H1 (cell line): ENCODE results near the gene CENPA. TPM values are rescaled to one million over a fixed set of nuclear protein-coding genes. Genes with fewer than 3 reads are reported as not detected.

Experiments
- EGR1 ChIP-seq: IDR thresholded peaks from 2 replicates; pipeline ENCODE4 v1.6.1; 2011; ENCODE audit warnings: low read depth, low read length, borderline replicate concordance
- SP2 ChIP-seq: IDR thresholded peaks from 2 replicates; pipeline ENCODE4 v1.6.1; 2012; ENCODE audit warnings: mild to moderate bottlenecking, low read length, inconsistent platforms
- polyA plus RNA-seq, 7 experiments: library from polyadenylated mRNA; depleted of rRNA in 3 of 7; stranded (reverse) in 5 of 7; unstranded in 2 of 7; fragments of >200 nt in 5 of 7; fragments of 200-250 nt in 2 of 7; gene quantifications; 1 replicate in 5 of 7; 2 replicates in 1 of 7; 4 replicates in 1 of 7; pipeline versions ENCODE4 v1.2.1 to v1.2.3, GENCODE V29; 2011 to 2013; ENCODE audit warnings: missing spikeins in 2 of 7, mixed read lengths in 2 of 7
- total RNA-seq: library from RNA; stranded (reverse); fragmentation: NEBNext Ultra II Directional; extraction: Animal tissue kit (Norgen Biotek cat#: 25700); gene quantifications from 2 replicates; pipeline ENCODE4 v1.2.1, GENCODE V29; 2021
- TF ChIP-seq, protein P1 (sequence below): fragments of 300-600 bp; sonication (generic); IDR thresholded peaks from 2 replicates; pipeline ENCODE4 v1.7.1; 2012; ENCODE audit warnings: low read length, moderate library complexity, mild to moderate bottlenecking, inconsistent platforms; ENCODE audit not compliant: insufficient replicate concordance
- TF ChIP-seq, protein P2 (sequence below): IDR thresholded peaks from 2 replicates; pipeline ENCODE4 v1.6.1; 2012; ENCODE audit warnings: low read length, inconsistent platforms
- TF ChIP-seq, protein P3 (sequence below), 3 experiments: IDR thresholded peaks; 1 replicate in 2 of 3; 2 replicates in 1 of 3; pipeline versions ENCODE4 v1.5.1 to v1.6.1; 2011; ENCODE audit warnings: low read length in 3 of 3, mild to moderate bottlenecking in 3 of 3, inconsistent platforms in 2 of 3, low read depth in 1 of 3, moderate library complexity in 1 of 3; ENCODE audit not compliant: insufficient read depth in 1 of 3; ENCODE audit errors: control extremely low read depth in 1 of 3

Gene CENPA
- total and polyA plus RNA-seq, 2 of the 8 experiments (the other 6 are each of a cell fraction or from before 2014, with no cell fraction given), result 19.4 to 30.9 TPM

DNA sequence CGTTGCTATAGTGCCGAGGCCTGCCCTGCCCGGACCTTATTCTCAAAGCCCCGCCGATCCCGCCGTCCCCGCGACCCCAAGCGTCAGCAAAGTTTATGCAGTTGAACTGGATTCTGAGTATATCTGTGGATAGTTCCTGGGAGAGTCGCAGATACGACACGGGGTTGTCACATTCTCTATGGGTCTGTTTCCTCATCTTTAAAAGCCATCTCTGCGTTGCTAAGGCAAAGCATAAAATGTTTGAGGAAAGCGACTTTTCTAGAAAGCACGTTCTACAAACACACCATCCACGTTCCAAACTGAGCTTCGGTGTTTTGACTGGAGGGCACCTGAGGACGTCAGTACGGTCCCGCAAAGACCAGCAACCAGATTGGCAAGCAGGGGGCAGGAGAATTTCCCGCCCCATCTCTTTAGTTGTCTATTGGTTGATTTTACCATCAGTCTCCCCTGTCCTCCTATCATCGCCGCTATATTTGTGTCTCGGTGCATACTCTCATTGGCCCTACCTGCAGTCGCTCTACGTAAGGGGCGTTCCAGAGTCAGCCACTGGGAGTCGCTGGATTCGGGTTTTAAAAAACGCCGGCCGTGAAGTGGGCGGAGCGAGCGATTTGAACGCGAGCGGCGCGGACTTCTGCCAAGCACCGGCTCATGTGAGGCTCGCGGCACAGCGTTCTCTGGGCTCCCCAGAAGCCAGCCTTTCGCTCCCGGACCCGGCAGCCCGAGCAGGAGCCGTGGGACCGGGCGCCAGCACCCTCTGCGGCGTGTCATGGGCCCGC is at the start of gene CENPA (continued):
- TF ChIP-seq, protein P1, sequence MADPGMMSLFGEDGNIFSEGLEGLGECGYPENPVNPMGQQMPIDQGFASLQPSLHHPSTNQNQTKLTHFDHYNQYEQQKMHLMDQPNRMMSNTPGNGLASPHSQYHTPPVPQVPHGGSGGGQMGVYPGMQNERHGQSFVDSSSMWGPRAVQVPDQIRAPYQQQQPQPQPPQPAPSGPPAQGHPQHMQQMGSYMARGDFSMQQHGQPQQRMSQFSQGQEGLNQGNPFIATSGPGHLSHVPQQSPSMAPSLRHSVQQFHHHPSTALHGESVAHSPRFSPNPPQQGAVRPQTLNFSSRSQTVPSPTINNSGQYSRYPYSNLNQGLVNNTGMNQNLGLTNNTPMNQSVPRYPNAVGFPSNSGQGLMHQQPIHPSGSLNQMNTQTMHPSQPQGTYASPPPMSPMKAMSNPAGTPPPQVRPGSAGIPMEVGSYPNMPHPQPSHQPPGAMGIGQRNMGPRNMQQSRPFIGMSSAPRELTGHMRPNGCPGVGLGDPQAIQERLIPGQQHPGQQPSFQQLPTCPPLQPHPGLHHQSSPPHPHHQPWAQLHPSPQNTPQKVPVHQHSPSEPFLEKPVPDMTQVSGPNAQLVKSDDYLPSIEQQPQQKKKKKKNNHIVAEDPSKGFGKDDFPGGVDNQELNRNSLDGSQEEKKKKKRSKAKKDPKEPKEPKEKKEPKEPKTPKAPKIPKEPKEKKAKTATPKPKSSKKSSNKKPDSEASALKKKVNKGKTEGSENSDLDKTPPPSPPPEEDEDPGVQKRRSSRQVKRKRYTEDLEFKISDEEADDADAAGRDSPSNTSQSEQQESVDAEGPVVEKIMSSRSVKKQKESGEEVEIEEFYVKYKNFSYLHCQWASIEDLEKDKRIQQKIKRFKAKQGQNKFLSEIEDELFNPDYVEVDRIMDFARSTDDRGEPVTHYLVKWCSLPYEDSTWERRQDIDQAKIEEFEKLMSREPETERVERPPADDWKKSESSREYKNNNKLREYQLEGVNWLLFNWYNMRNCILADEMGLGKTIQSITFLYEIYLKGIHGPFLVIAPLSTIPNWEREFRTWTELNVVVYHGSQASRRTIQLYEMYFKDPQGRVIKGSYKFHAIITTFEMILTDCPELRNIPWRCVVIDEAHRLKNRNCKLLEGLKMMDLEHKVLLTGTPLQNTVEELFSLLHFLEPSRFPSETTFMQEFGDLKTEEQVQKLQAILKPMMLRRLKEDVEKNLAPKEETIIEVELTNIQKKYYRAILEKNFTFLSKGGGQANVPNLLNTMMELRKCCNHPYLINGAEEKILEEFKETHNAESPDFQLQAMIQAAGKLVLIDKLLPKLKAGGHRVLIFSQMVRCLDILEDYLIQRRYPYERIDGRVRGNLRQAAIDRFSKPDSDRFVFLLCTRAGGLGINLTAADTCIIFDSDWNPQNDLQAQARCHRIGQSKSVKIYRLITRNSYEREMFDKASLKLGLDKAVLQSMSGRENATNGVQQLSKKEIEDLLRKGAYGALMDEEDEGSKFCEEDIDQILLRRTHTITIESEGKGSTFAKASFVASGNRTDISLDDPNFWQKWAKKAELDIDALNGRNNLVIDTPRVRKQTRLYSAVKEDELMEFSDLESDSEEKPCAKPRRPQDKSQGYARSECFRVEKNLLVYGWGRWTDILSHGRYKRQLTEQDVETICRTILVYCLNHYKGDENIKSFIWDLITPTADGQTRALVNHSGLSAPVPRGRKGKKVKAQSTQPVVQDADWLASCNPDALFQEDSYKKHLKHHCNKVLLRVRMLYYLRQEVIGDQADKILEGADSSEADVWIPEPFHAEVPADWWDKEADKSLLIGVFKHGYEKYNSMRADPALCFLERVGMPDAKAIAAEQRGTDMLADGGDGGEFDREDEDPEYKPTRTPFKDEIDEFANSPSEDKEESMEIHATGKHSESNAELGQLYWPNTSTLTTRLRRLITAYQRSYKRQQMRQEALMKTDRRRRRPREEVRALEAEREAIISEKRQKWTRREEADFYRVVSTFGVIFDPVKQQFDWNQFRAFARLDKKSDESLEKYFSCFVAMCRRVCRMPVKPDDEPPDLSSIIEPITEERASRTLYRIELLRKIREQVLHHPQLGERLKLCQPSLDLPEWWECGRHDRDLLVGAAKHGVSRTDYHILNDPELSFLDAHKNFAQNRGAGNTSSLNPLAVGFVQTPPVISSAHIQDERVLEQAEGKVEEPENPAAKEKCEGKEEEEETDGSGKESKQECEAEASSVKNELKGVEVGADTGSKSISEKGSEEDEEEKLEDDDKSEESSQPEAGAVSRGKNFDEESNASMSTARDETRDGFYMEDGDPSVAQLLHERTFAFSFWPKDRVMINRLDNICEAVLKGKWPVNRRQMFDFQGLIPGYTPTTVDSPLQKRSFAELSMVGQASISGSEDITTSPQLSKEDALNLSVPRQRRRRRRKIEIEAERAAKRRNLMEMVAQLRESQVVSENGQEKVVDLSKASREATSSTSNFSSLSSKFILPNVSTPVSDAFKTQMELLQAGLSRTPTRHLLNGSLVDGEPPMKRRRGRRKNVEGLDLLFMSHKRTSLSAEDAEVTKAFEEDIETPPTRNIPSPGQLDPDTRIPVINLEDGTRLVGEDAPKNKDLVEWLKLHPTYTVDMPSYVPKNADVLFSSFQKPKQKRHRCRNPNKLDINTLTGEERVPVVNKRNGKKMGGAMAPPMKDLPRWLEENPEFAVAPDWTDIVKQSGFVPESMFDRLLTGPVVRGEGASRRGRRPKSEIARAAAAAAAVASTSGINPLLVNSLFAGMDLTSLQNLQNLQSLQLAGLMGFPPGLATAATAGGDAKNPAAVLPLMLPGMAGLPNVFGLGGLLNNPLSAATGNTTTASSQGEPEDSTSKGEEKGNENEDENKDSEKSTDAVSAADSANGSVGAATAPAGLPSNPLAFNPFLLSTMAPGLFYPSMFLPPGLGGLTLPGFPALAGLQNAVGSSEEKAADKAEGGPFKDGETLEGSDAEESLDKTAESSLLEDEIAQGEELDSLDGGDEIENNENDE, result no peak
- TF ChIP-seq EGR1 (no peak), SP2 (peak; percentile 98)
- TF ChIP-seq, protein P2, sequence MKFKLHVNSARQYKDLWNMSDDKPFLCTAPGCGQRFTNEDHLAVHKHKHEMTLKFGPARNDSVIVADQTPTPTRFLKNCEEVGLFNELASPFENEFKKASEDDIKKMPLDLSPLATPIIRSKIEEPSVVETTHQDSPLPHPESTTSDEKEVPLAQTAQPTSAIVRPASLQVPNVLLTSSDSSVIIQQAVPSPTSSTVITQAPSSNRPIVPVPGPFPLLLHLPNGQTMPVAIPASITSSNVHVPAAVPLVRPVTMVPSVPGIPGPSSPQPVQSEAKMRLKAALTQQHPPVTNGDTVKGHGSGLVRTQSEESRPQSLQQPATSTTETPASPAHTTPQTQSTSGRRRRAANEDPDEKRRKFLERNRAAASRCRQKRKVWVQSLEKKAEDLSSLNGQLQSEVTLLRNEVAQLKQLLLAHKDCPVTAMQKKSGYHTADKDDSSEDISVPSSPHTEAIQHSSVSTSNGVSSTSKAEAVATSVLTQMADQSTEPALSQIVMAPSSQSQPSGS, result peak; percentile 20; the same call in 1 of the 2 replicates
- TF ChIP-seq, protein P3, sequence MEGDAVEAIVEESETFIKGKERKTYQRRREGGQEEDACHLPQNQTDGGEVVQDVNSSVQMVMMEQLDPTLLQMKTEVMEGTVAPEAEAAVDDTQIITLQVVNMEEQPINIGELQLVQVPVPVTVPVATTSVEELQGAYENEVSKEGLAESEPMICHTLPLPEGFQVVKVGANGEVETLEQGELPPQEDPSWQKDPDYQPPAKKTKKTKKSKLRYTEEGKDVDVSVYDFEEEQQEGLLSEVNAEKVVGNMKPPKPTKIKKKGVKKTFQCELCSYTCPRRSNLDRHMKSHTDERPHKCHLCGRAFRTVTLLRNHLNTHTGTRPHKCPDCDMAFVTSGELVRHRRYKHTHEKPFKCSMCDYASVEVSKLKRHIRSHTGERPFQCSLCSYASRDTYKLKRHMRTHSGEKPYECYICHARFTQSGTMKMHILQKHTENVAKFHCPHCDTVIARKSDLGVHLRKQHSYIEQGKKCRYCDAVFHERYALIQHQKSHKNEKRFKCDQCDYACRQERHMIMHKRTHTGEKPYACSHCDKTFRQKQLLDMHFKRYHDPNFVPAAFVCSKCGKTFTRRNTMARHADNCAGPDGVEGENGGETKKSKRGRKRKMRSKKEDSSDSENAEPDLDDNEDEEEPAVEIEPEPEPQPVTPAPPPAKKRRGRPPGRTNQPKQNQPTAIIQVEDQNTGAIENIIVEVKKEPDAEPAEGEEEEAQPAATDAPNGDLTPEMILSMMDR (IDR thresholded peaks at IDR 0.05; ENCODE audit: control extremely low read depth in 1 of 3, insufficient read depth in 1 of 3, low read depth in 1 of 3, low read length in 3 of 3), result 0 out of 4 replicates have a peak, but pooled peaks of 1 of the 3 experiments have one; percentile 6
